Fibroblast of pulmonary artery (primary cell): ENCODE data around the gene TSKU.

Source experiments
- DNase-seq: peaks from one replicate; pipeline ENCODE4 v3.0.0-alpha.2; 2010; ENCODE audit warnings: low read depth
- H3K4me3 ChIP-seq: replicated peaks from 2 replicates; pipeline ENCODE4 v1.5.1; 2011; ENCODE audit warnings: low read depth, mild to moderate bottlenecking, control low read depth, low read length, moderate library complexity
- CTCF ChIP-seq: IDR thresholded peaks from 2 replicates; pipeline ENCODE4 v1.5.1; 2011; ENCODE audit warnings: mild to moderate bottlenecking, control low read depth, low read length, inconsistent platforms; ENCODE audit errors: missing control alignments

TSKU gene

GRCh38 chr11:76794371-76795289, 11.5 kb downstream of the TSKU start:
- no peak for TF ChIP-seq CTCF
- DNase-seq = no peak
- H3K4me3 ChIP-seq = no peak overlapping the region

GRCh38 chr11:76795290-76795935, 12.3 kb downstream of the TSKU start:
- TF ChIP-seq CTCF = no peak
- H3K4me3 ChIP-seq = no peak overlapping the region

GRCh38 chr11:76795936-76796441, 12.8 kb downstream of the TSKU start:
- no peak for DNase-seq
- H3K4me3 ChIP-seq = no peak overlapping the region
- TF ChIP-seq CTCF = no peak

More at GRCh38 chr11:76795290-76795935, 12.3 kb downstream of the TSKU start:
- no peak for DNase-seq

- no peak for DNase-seq
- H3K4me3 ChIP-seq = no peak overlapping the region
- TF ChIP-seq CTCF = no peak
These were observed 13.5 kb downstream of the TSKU start for GRCh38 chr11:76796511-76797198.

- H3K4me3 ChIP-seq = no peak overlapping the region
- TF ChIP-seq CTCF = no peak
- no peak for DNase-seq
These were observed 14.4 kb downstream of the TSKU start for GRCh38 chr11:76797341-76798201.

- no peak overlapping the region for H3K4me3 ChIP-seq
- no peak for TF ChIP-seq CTCF
- DNase-seq = no peak
These were observed 15.0 kb downstream of the TSKU start for GRCh38 chr11:76798202-76798581.
